Activated effector memory CD4-positive, alpha-beta T cell treated with anti-CD3 and anti-CD28 coated beads, Interleukin-2, amount 50 U/mL, for 16 hours (primary cell): ENCODE data around the gene ZBTB32.

Experiments used
- DNase-seq: peaks from one replicate; pipeline ENCODE4 v3.0.0-alpha.2; 2020

ZBTB32 gene

GRCh38 chr19:35739275-35740107 lies 35.1 kb downstream of the ZBTB32 start:
- DNase-seq = no peak

- DNase-seq = no peak
Measured at GRCh38 chr19:35740108-35740422, 35.7 kb downstream of the ZBTB32 start.

- peak; percentile 99 for DNase-seq
Measured at GRCh38 chr19:35740423-35741202, 36.3 kb downstream of the ZBTB32 start.

GRCh38 chr19:35741203-35741515 lies 36.8 kb downstream of the ZBTB32 start:
- no peak for DNase-seq

GRCh38 chr19:35742121-35742724 lies 37.9 kb downstream of the ZBTB32 start, which contains the start of gene IGFLR1:
IGFLR1 (minus strand) TSS chr19:35742452; CDS start chr19:35741180, 1,272 bp downstream.
- peak; percentile 90 for DNase-seq

GRCh38 chr19:35743640-35744429 lies 39.5 kb downstream of the ZBTB32 start:
- no peak for DNase-seq

- DNase-seq = peak; percentile 97
Measured at GRCh38 chr19:35744430-35745327, 40.3 kb downstream of the ZBTB32 start.

- DNase-seq = peak; percentile 99
Measured at GRCh38 chr19:35745328-35746086, 41.1 kb downstream of the ZBTB32 start, which contains the start of the genes PSENEN and U2AF1L4. PSENEN (plus strand) TSS chr19:35745651; CDS start chr19:35745931, 280 bp downstream. U2AF1L4 (minus strand) TSS chr19:35745418; CDS start chr19:35745391, 27 bp downstream.

GRCh38 chr19:35746087-35746462 lies 41.7 kb downstream of the ZBTB32 start:
- no peak for DNase-seq

- no peak for DNase-seq
Measured at GRCh38 chr19:35746531-35746930, 42.2 kb downstream of the ZBTB32 start.

GRCh38 chr19:35748106-35749020 lies 44.0 kb downstream of the ZBTB32 start, which contains the start of gene LIN37:
LIN37 (plus strand) TSS chr19:35748576; CDS start chr19:35748725, 149 bp downstream.
- DNase-seq = peak; percentile 100

- DNase-seq = no peak
Measured at GRCh38 chr19:35750167-35750566, 45.8 kb downstream of the ZBTB32 start.

- no peak for DNase-seq
Measured at GRCh38 chr19:35751839-35752745, 47.7 kb downstream of the ZBTB32 start.

- DNase-seq = no peak
Measured at GRCh38 chr19:35752746-35753350, 48.5 kb downstream of the ZBTB32 start.

- DNase-seq = no peak
Measured at GRCh38 chr19:35753634-35754369, 49.4 kb downstream of the ZBTB32 start.

GRCh38 chr19:35754370-35755130 lies 50.2 kb downstream of the ZBTB32 start:
- no peak for DNase-seq

GRCh38 chr19:35755131-35755549 lies 50.8 kb downstream of the ZBTB32 start:
- DNase-seq = no peak
